Measurements from ENCODE around the gene GCSAM.

The GCSAM gene

GRCh38 chr3:112129925-112130637 is 3.0 kb downstream of the GCSAM start:
- no peak for DNase-seq (ENCODE audit: low read depth)

GRCh38 chr3:112128843-112129727 is 4.0 kb downstream of the GCSAM start:
- DNase-seq (ENCODE audit: low read depth): no peak

- DNase-seq (ENCODE audit: low read depth): no peak
Measured at GRCh38 chr3:112127522-112128494, 5.2 kb downstream of the GCSAM start.

- DNase-seq (ENCODE audit: low read depth): no peak
Measured at GRCh38 chr3:112126511-112126911, 6.5 kb downstream of the GCSAM start.

- DNase-seq (ENCODE audit: low read depth): no peak
Measured at GRCh38 chr3:112124907-112125607, 8.0 kb downstream of the GCSAM start.

- DNase-seq (ENCODE audit: low read depth): no peak
Measured at GRCh38 chr3:112123548-112123947, 9.5 kb downstream of the GCSAM start.

- DNase-seq (ENCODE audit: low read depth): no peak
Measured at GRCh38 chr3:112122870-112123269, 10.2 kb downstream of the GCSAM start.

GRCh38 chr3:112121577-112122547 is 11.2 kb downstream of the GCSAM start:
- DNase-seq (ENCODE audit: low read depth): no peak

GRCh38 chr3:112119962-112120836 is 12.8 kb downstream of the GCSAM start:
- no peak for DNase-seq (ENCODE audit: low read depth)

- no peak for DNase-seq (ENCODE audit: low read depth)
Measured at GRCh38 chr3:112117841-112118571, 15.0 kb downstream of the GCSAM start.

GRCh38 chr3:112117415-112117814 is 15.6 kb downstream of the GCSAM start:
- no peak for DNase-seq (ENCODE audit: low read depth)

- no peak for DNase-seq (ENCODE audit: low read depth)
Measured at GRCh38 chr3:112116748-112117186, 16.3 kb downstream of the GCSAM start.

- DNase-seq (ENCODE audit: low read depth): no peak
Measured at GRCh38 chr3:112115806-112116383, 17.2 kb downstream of the GCSAM start.

GRCh38 chr3:112115161-112115739 is 17.8 kb downstream of the GCSAM start:
- no peak for DNase-seq (ENCODE audit: low read depth)

- no peak for DNase-seq (ENCODE audit: low read depth)
Measured at GRCh38 chr3:112114576-112115160, 18.4 kb downstream of the GCSAM start.

GRCh38 chr3:112111785-112112402 is 21.2 kb downstream of the GCSAM start:
- no peak for DNase-seq (ENCODE audit: low read depth)

GRCh38 chr3:112109322-112109721 is 23.7 kb downstream of the GCSAM start:
- DNase-seq (ENCODE audit: low read depth): no peak

All from CMK (cell line).